HFFc6 (cell line): ENCODE results near the gene RIT2. TPM values are rescaled to one million over a fixed set of nuclear protein-coding genes. Genes with fewer than 3 reads are reported as not detected.

Experiments
- DNase-seq: peaks from one replicate; pipeline ENCODE4 v3.0.0-alpha.2; 2018
- H3K27ac Mint-ChIP-seq: 2 replicates; pipeline ENCODE4 v1.8.0; 2020; ENCODE audit warnings: mild to moderate bottlenecking, mixed read lengths
- H3K27me3 Mint-ChIP-seq: 2 replicates; pipeline ENCODE4 v1.8.0; 2021; ENCODE audit warnings: mild to moderate bottlenecking, moderate library complexity, mixed read lengths; ENCODE audit not compliant: insufficient read depth
- H3K36me3 Mint-ChIP-seq: 2 replicates; pipeline ENCODE4 v1.8.0; 2021; ENCODE audit warnings: low read depth, mixed read lengths
- H3K4me1 Mint-ChIP-seq: 2 replicates; pipeline ENCODE4 v1.8.0; 2020; ENCODE audit warnings: low read depth, mixed read lengths
- H3K4me3 Mint-ChIP-seq: 2 replicates; pipeline ENCODE4 v1.8.0; 2020; ENCODE audit warnings: mild to moderate bottlenecking, moderate library complexity, mixed read lengths
- H3K9me3 Mint-ChIP-seq: 2 replicates; pipeline ENCODE4 v1.8.0; 2020; ENCODE audit warnings: mild to moderate bottlenecking, mixed read lengths
- CTCF ChIP-seq: fragments of 200-600 bp; sonication (generic); IDR thresholded peaks from 2 replicates; pipeline ENCODE4 v1.5.0; 2021; ENCODE audit warnings: antibody characterized with exemption, mild to moderate bottlenecking
- total RNA-seq, 6 experiments: library from RNA; stranded (reverse); fragmentation: NEBNext Ultra II Directional; extraction: Animal tissue kit (Norgen Biotek cat#: 25700); gene quantifications; 2 replicates in 1 of 6; 3 replicates in 5 of 6; pipeline ENCODE4 v1.2.3, GENCODE V29; 2021

The RIT2 gene
- total RNA-seq, 6 experiments from 2014 or later, result not detected

- no peaks in the 10 kb centered on the region for H3K4me1 Mint-ChIP-seq
- no peak overlapping the region for H3K4me3 Mint-ChIP-seq
- H3K36me3 Mint-ChIP-seq, result no peaks in the 10 kb centered on the region; the same call in 1 of the 2 replicates
- DNase-seq, result no peak
- peaks cover 63% of the 10 kb centered on the region for H3K9me3 Mint-ChIP-seq
- H3K27ac Mint-ChIP-seq, result no peak overlapping the region
- TF ChIP-seq CTCF, result no peak
- H3K27me3 Mint-ChIP-seq, result no peaks in the 10 kb centered on the region
These were observed 254.9 kb downstream of the RIT2 start for GRCh38 chr18:42860548-42860947.

- DNase-seq, result no peak
- peaks cover 60% of the 10 kb centered on the region for H3K9me3 Mint-ChIP-seq
- H3K4me1 Mint-ChIP-seq, result no peaks in the 10 kb centered on the region
- TF ChIP-seq CTCF, result no peak
- H3K27ac Mint-ChIP-seq, result no peak overlapping the region
- H3K4me3 Mint-ChIP-seq, result no peak overlapping the region
- H3K27me3 Mint-ChIP-seq, result no peaks in the 10 kb centered on the region
- no peaks in the 10 kb centered on the region; the same call in 1 of the 2 replicates for H3K36me3 Mint-ChIP-seq
These were observed 255.5 kb downstream of the RIT2 start for GRCh38 chr18:42860011-42860410.

- H3K27ac Mint-ChIP-seq, result no peak overlapping the region
- no peaks in the 10 kb centered on the region for H3K4me1 Mint-ChIP-seq
- no peak for TF ChIP-seq CTCF
- H3K4me3 Mint-ChIP-seq, result no peak overlapping the region
- H3K9me3 Mint-ChIP-seq, result peaks cover 19% of the 10 kb centered on the region
- no peaks in the 10 kb centered on the region for H3K36me3 Mint-ChIP-seq
- DNase-seq, result no peak
- H3K27me3 Mint-ChIP-seq, result no peaks in the 10 kb centered on the region
These were observed 260.9 kb downstream of the RIT2 start for GRCh38 chr18:42854558-42854957.

- Mint-ChIP-seq H3K9me3 (peaks cover 4% of the 10 kb centered on the region), H3K27ac (no peak overlapping the region), H3K4me3 (no peak overlapping the region), H3K36me3 (no peaks in the 10 kb centered on the region), H3K27me3 (no peaks in the 10 kb centered on the region), H3K4me1 (no peaks in the 10 kb centered on the region)
- DNase-seq, result no peak
- no peak for TF ChIP-seq CTCF
These were observed 265.1 kb downstream of the RIT2 start for GRCh38 chr18:42850174-42851083.

GRCh38 chr18:42839408-42839807, 276.1 kb downstream of the RIT2 start:
- DNase-seq, result no peak
- no peak overlapping the region for H3K4me3 Mint-ChIP-seq

More at GRCh38 chr18:42839408-42839807, 276.1 kb downstream of the RIT2 start:
- Mint-ChIP-seq H3K4me1 (no peaks in the 10 kb centered on the region), H3K9me3 (peaks cover 43% of the 10 kb centered on the region), H3K36me3 (no peaks in the 10 kb centered on the region), H3K27ac (no peak overlapping the region), H3K27me3 (no peaks in the 10 kb centered on the region)
- TF ChIP-seq CTCF, result no peak
